Thoracic aorta (tissue), 2 donors: Measurements from ENCODE around the gene KCTD6. TPM values are rescaled to one million over a fixed set of nuclear protein-coding genes. Genes with fewer than 3 reads are reported as not detected.

ENCODE experiments used
- ATAC-seq: fragments of 150-250 bp; one replicate; pipeline ENCODE4 v1.8.0; 2017; ENCODE audit warnings: low read depth; ENCODE audit not compliant: insufficient number of reproducible peaks, low FRiP score
- DNase-seq: peaks from one replicate; pipeline ENCODE4 v3.0.0-alpha.2; 2020; ENCODE audit warnings: low spot score
- H3K27ac ChIP-seq, 2 donors: fragments of 200-600 bp; sonication (generic); 1 replicate in 1 of 2; 2 replicates in 1 of 2; pipeline ENCODE4 v1.5.1; 2016; ENCODE audit warnings: mild to moderate bottlenecking in 2 of 2, moderate library complexity in 2 of 2
- H3K27me3 ChIP-seq: fragments of 200-600 bp; sonication (generic); replicated peaks from 2 replicates; pipeline ENCODE4 v1.6.0; 2016; ENCODE audit warnings: mild to moderate bottlenecking; ENCODE audit not compliant: insufficient read depth
- H3K36me3 ChIP-seq: fragments of 200-600 bp; sonication (generic); one replicate; pipeline ENCODE4 v1.5.1; 2016
- H3K4me1 ChIP-seq, 2 donors: fragments of 200-600 bp; sonication (generic); 1 replicate in 1 of 2; 2 replicates in 1 of 2; pipeline versions ENCODE4 v1.5.1 to v1.6.0; 2016; ENCODE audit warnings: low read depth in 2 of 2, mild to moderate bottlenecking in 1 of 2; ENCODE audit not compliant: control insufficient read depth in 1 of 2
- H3K4me3 ChIP-seq: fragments of 200-600 bp; sonication (generic); 2 replicates; pipeline ENCODE4 v1.5.1; 2016; ENCODE audit warnings: mild to moderate bottlenecking
- H3K9me3 ChIP-seq: fragments of 200-600 bp; sonication (generic); 2 replicates; pipeline ENCODE4 v1.5.1; 2016
- CTCF ChIP-seq: fragments of 200-600 bp; sonication (generic); IDR thresholded peaks from one replicate; pipeline ENCODE4 v1.5.1; 2019; ENCODE audit warnings: antibody characterized with exemption
- total RNA-seq, 2 donors: library from RNA; depleted of rRNA; stranded (reverse); fragments of >200 nt; gene quantifications; one replicate each; pipeline versions ENCODE4 v1.1.0 to v1.2.3, GENCODE V29; 2016

KCTD6 gene
- total RNA-seq, 2 donors from 2014 or later = 14.5 to 28.6 TPM

DNA sequence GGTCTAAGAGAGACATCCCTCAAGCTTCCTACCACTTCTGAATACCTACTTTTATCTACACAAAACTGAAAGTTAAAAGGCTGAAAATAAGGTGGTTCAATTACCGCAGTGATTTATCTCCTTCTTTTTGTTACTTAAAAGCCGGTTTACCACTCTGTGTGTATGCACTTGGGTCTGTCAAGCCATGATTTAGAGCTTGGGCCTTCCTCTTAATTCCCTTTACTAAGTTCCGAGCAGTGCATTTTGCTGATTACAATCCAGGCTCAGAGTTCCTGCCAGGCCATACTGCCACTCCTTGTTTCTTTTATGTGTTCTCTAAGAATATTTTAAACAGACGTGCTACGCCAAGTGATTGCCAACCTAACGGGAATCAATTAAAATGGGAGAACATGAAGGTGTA lies 16.5 kb downstream of the KCTD6 start:
- no peak for DNase-seq
- H3K27ac ChIP-seq = no peak overlapping the region
- no peak overlapping the region for H3K4me3 ChIP-seq
- no peaks in the 10 kb centered on the region for H3K27me3 ChIP-seq
- H3K4me1 ChIP-seq = no peaks in the 10 kb centered on the region
- no peaks in the 10 kb centered on the region for H3K9me3 ChIP-seq
- no peak for ATAC-seq
- TF ChIP-seq CTCF = no peak
- peaks cover 24% of the 10 kb centered on the region for H3K36me3 ChIP-seq

- H3K36me3 ChIP-seq = peaks cover 25% of the 10 kb centered on the region
- H3K27me3 ChIP-seq = no peaks in the 10 kb centered on the region
- ATAC-seq (no peak), DNase-seq (no peak)
- no peaks in the 10 kb centered on the region for H3K9me3 ChIP-seq
- H3K4me3 ChIP-seq = no peak overlapping the region
- H3K4me1 ChIP-seq = no peaks in the 10 kb centered on the region
- no peak overlapping the region for H3K27ac ChIP-seq
- TF ChIP-seq CTCF = no peak
Measured at GRCh38 chr3:58514405-58514804, 22.5 kb downstream of the KCTD6 start.

GRCh38 chr3:58518291-58518789 lies 26.4 kb downstream of the KCTD6 start:
- TF ChIP-seq CTCF = no peak
- H3K36me3 ChIP-seq = peaks cover 48% of the 10 kb centered on the region
- H3K4me1 ChIP-seq = no peaks in the 10 kb centered on the region
- no peak overlapping the region for H3K27ac ChIP-seq
- no peak overlapping the region for H3K4me3 ChIP-seq
- no peak for DNase-seq
- no peaks in the 10 kb centered on the region for H3K9me3 ChIP-seq
- no peak for ATAC-seq
- H3K27me3 ChIP-seq = no peaks in the 10 kb centered on the region

DNA sequence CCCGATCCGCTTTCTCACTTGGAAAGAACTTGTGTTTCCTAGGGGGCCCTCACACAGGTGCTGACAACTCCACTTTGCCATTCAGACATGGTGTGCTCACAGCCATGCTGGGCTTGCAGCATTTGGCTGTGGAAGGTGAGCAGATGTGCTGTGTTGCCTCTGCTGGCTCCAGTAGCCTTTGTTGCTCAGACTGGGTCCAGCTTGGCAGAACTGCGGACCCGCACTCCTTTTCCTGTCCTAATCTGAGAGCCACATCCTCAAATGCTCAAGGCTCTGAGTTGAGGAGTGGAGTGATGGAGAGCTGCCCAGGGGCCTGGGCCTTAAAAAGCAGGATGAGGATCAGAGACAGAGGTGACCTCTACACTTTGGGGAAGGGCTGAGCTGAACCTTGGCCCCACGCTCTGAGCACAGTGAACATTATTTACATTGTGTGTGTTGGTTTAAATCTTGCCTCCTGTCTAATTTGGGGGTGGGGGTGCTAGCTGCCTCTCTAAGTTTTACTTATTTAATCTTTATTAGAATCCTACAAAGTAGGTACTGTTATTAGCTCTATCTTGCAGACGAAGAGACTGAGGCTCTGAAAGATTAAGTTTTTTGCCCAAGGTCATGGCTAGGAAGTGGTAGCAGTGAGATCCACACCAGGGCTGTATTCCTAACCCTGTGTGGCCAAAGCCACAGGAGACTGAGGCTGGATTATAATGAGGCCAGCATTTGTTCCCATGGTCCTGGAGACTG lies 27.9 kb downstream of the KCTD6 start:
- ATAC-seq = no peak
- Histone ChIP-seq H3K4me3 (no peak overlapping the region), H3K9me3 (no peaks in the 10 kb centered on the region), H3K4me1 (no peaks in the 10 kb centered on the region), H3K27ac (no peak overlapping the region), H3K27me3 (no peaks in the 10 kb centered on the region), H3K36me3 (peaks cover 47% of the 10 kb centered on the region)
- DNase-seq = no peak
- TF ChIP-seq CTCF = no peak

GRCh38 chr3:58520403-58521335 lies 28.8 kb downstream of the KCTD6 start:
- Histone ChIP-seq H3K36me3 (peaks cover 44% of the 10 kb centered on the region), H3K4me3 (no peak overlapping the region), H3K27ac (no peak overlapping the region), H3K27me3 (no peaks in the 10 kb centered on the region), H3K4me1 (no peaks in the 10 kb centered on the region), H3K9me3 (no peaks in the 10 kb centered on the region)
- ATAC-seq = no peak
- no peak for TF ChIP-seq CTCF
- DNase-seq = no peak
